CD4-positive, alpha-beta T cell (primary cell): Measurements from ENCODE around the gene NPAS4. TPM values are rescaled to one million over a fixed set of nuclear protein-coding genes. Genes with fewer than 3 reads are reported as not detected.

Source experiments
- ATAC-seq: fragments of 200-7000 bp; cut with Tn5 transposase; one replicate; pipeline ENCODE4 v1.10.0; 2022; ENCODE audit warnings: mild to moderate bottlenecking; ENCODE audit not compliant: poor library complexity
- CTCF ChIA-PET: fragments of 350-600 bp; sonication (Branson Sonifier 250); formaldehyde crosslinking; loops from one replicate; lab custom pipeline; 2021; ENCODE audit warnings: antibody characterized with exemption, inconsistent platforms; lab: Charles Lee
- POLR2A ChIA-PET: fragments of 350-600 bp; sonication (Branson Sonifier 250); formaldehyde crosslinking; loops from one replicate; lab custom pipeline; 2021; ENCODE audit warnings: antibody characterized with exemption, inconsistent platforms; lab: Charles Lee
- DNase-seq, 14 experiments: peaks; one replicate each; pipeline ENCODE4 v3.0.0-alpha.2; 2013 to 2020; ENCODE audit warnings: mixed read lengths in 2 of 14
- H3K27ac ChIP-seq, 2 donors: one replicate each; pipeline versions ENCODE4 v1.5.1 to v1.7.0; 2013; ENCODE audit warnings: low read length in 2 of 2, low read depth in 1 of 2, mild to moderate bottlenecking in 1 of 2
- H3K27me3 ChIP-seq, 2 experiments: 1 replicate in 1 of 2; 2 replicates in 1 of 2; pipeline versions ENCODE4 v1.6.1 to v1.7.0; 2013; ENCODE audit warnings: low read length in 2 of 2, control low read depth in 1 of 2, mild to moderate bottlenecking in 1 of 2, moderate library complexity in 1 of 2; ENCODE audit not compliant: insufficient read depth in 2 of 2, control insufficient read depth in 1 of 2
- H3K36me3 ChIP-seq: one replicate; pipeline ENCODE4 v1.6.1; 2013; ENCODE audit warnings: low read length, control low read depth; ENCODE audit not compliant: insufficient read depth
- H3K4me1 ChIP-seq: one replicate; pipeline ENCODE4 v1.6.1; 2013; ENCODE audit warnings: low read length, control low read depth; ENCODE audit not compliant: insufficient read depth
- H3K4me3 ChIP-seq: one replicate; pipeline ENCODE4 v1.5.1; 2013; ENCODE audit warnings: mild to moderate bottlenecking, low read length, moderate library complexity
- H3K9me3 ChIP-seq, 2 experiments: 1 replicate in 1 of 2; 2 replicates in 1 of 2; pipeline versions ENCODE4 v1.6.1 to v1.7.0; 2013; ENCODE audit warnings: low read length in 2 of 2, mild to moderate bottlenecking in 2 of 2, control low read depth in 1 of 2, moderate library complexity in 1 of 2; ENCODE audit not compliant: control insufficient read depth in 1 of 2, insufficient read depth in 1 of 2
- H3K27ac Mint-ChIP-seq: one replicate; pipeline ENCODE4 v1.8.0; 2020; ENCODE audit warnings: mixed read lengths
- H3K27me3 Mint-ChIP-seq: one replicate; pipeline ENCODE4 v1.8.0; 2021; ENCODE audit warnings: mixed read lengths
- H3K36me3 Mint-ChIP-seq: one replicate; pipeline ENCODE4 v1.8.0; 2021; ENCODE audit warnings: low read depth, mixed read lengths
- H3K4me1 Mint-ChIP-seq: one replicate; pipeline ENCODE4 v1.8.0; 2021; ENCODE audit warnings: low read depth, mixed read lengths
- H3K4me3 Mint-ChIP-seq: one replicate; pipeline ENCODE4 v1.8.0; 2020; ENCODE audit warnings: mild to moderate bottlenecking, mixed read lengths
- H3K9me3 Mint-ChIP-seq: one replicate; pipeline ENCODE4 v1.8.0; 2020; ENCODE audit warnings: mixed read lengths
- intact Hi-C, 2 experiments: fragments of 100-400 bp; cut with DNase I in 1 of 2; cut with micrococcal nuclease in 1 of 2; formaldehyde crosslinking; loops; one replicate each; pipeline versions ENCODE4 v1.15.1 to v1.9.0; 2023 to 2025; cut with DNase I, micrococcal nuclease
- total RNA-seq, 174 experiments: library from RNA in 2 of 174; stranded (reverse) in 2 of 174; gene quantifications; one replicate each; pipeline ENCODE4 v1.2.3 and lab custom pipeline; 2021 to 2026
- TF ChIP-seq, protein P1 (sequence below): fragments of 200-600 bp; IDR thresholded peaks from one replicate; pipeline ENCODE4 v1.8.0; 2022; ENCODE audit warnings: antibody characterized with exemption, mild to moderate bottlenecking

The NPAS4 gene
- total RNA-seq, 2 experiments from 2014 or later: not detected

DNA sequence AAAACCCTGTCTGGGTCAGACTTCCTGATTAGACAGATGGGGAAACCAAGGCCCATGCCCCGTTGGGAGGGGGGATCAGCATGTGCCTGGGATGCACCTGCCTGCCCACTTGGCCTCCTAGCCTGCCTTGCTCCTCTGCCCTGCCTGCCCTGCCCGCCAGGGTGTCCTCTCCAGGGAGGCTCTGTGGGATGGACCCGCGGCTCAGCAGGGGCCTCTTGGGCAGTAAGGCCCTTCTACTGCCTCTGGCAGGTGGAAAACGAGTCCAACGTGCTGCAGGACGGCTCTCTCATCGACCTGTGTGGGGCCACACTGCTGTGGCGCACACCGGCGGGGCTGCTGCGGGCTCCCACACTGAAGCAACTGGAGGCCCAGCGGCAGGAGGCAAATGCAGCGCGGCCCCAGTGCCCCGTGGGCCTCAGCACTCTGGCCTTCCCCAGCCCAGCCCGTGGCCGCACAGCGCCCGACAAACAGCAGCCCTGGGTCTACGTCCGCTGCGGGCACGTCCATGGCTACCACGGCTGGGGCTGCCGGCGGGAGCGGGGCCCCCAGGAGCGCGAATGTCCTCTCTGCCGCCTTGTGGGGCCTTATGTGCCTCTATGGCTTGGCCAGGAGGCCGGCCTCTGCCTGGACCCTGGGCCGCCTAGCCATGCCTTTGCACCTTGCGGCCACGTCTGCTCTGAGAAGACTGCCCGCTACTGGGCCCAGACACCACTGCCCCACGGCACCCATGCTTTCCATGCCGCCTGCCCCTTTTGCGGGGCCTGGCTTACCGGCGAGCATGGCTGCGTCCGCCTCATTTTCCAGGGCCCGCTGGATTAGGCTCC, 54.7 kb downstream of the NPAS4 start:
- Histone ChIP-seq H3K4me1 (peaks cover 15% of the 10 kb centered on the region), H3K9me3 (no peaks in the 10 kb centered on the region), H3K27ac (no peak overlapping the region), H3K4me3 (no peak overlapping the region), H3K27me3 (no peaks in the 10 kb centered on the region), H3K36me3 (peaks cover 27% of the 10 kb centered on the region)
- no peak for ATAC-seq
- POLR2A ChIA-PET: no interaction called here
- intact Hi-C loops: no loop called here
- Mint-ChIP-seq H3K27me3 (no peaks in the 10 kb centered on the region), H3K9me3 (no peaks in the 10 kb centered on the region), H3K36me3 (peaks cover 29% of the 10 kb centered on the region), H3K4me3 (no peak overlapping the region), H3K4me1 (peaks cover 24% of the 10 kb centered on the region), H3K27ac (no peak overlapping the region)
- DNase-seq: no peak
- CTCF ChIA-PET: no interaction called here
- TF ChIP-seq, protein P1, sequence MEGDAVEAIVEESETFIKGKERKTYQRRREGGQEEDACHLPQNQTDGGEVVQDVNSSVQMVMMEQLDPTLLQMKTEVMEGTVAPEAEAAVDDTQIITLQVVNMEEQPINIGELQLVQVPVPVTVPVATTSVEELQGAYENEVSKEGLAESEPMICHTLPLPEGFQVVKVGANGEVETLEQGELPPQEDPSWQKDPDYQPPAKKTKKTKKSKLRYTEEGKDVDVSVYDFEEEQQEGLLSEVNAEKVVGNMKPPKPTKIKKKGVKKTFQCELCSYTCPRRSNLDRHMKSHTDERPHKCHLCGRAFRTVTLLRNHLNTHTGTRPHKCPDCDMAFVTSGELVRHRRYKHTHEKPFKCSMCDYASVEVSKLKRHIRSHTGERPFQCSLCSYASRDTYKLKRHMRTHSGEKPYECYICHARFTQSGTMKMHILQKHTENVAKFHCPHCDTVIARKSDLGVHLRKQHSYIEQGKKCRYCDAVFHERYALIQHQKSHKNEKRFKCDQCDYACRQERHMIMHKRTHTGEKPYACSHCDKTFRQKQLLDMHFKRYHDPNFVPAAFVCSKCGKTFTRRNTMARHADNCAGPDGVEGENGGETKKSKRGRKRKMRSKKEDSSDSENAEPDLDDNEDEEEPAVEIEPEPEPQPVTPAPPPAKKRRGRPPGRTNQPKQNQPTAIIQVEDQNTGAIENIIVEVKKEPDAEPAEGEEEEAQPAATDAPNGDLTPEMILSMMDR: no peak

Other genes starting within 250 kb of the NPAS4 start
- gene KLC2, start 163.3 kb upstream of the NPAS4 start, total RNA-seq: 10 to 100 TPM; 28.6 to 30.0 TPM
- gene RAB1B, start 152.4 kb upstream of the NPAS4 start, total RNA-seq: 10 to 100 TPM; 27.4 to 29.4 TPM
- gene CNIH2, start 142.9 kb upstream of the NPAS4 start, total RNA-seq: 1 to 10 TPM; 4.1 to 6.2 TPM
- gene YIF1A, start 131.9 kb upstream of the NPAS4 start, total RNA-seq: 10 to 100 TPM; 17.4 to 21.1 TPM
- under 1 TPM; 0.11 to 0.14 TPM for gene TMEM151A, start 129.1 kb upstream of the NPAS4 start, total RNA-seq
- gene CD248, start 104.0 kb upstream of the NPAS4 start, total RNA-seq: 1 to 10 TPM; 3.3 to 3.4 TPM
- gene RIN1, start 84.6 kb upstream of the NPAS4 start, total RNA-seq: 1 to 10 TPM; 1.2 to 1.6 TPM
- gene BRMS1, start 75.9 kb upstream of the NPAS4 start, total RNA-seq: 10 to 100 TPM; 52.7 to 58.4 TPM
- gene B4GAT1, start 73.4 kb upstream of the NPAS4 start, total RNA-seq: 1 to 10 TPM; 1.9 to 2.0 TPM
- 1 to 10 TPM; 9.7 TPM for gene SLC29A2, start 49.3 kb upstream of the NPAS4 start, total RNA-seq
- gene MRPL11, start 17.8 kb downstream of the NPAS4 start, total RNA-seq: 10 to 100 TPM; 17.7 to 21.0 TPM
- gene PELI3, start 45.9 kb downstream of the NPAS4 start, total RNA-seq: 10 to 100 TPM; 20.7 to 23.8 TPM
- gene DPP3, start 59.4 kb downstream of the NPAS4 start, total RNA-seq: 10 to 100 TPM; 16.9 to 17.7 TPM
- 10 to 100 TPM; 11.7 to 11.9 TPM for gene BBS1, start 89.6 kb downstream of the NPAS4 start, total RNA-seq
- 10 to 100 TPM; 17.0 to 18.4 TPM for gene ZDHHC24, start 125.0 kb downstream of the NPAS4 start, total RNA-seq
- gene ACTN3, start 125.9 kb downstream of the NPAS4 start, total RNA-seq: under 1 TPM; 0.14 to 0.22 TPM
- 10 to 100 TPM; 16.0 to 16.8 TPM for gene CTSF, start 147.6 kb downstream of the NPAS4 start, total RNA-seq
- gene CCDC87, start 172.0 kb downstream of the NPAS4 start, total RNA-seq: under 1 TPM; 0.22 to 0.25 TPM
- 10 to 100 TPM; 25.4 to 26.3 TPM for gene CCS, start 172.2 kb downstream of the NPAS4 start, total RNA-seq
- 100 to 1,000 TPM; 239 to 250 TPM for gene RBM14, start 195.6 kb downstream of the NPAS4 start, total RNA-seq
- 100 to 1,000 TPM; 194 to 197 TPM for gene RBM4, start 217.7 kb downstream of the NPAS4 start, total RNA-seq